HL-60 (cell line): ENCODE data around the gene GRIK2.

ENCODE experiments used
- POLR2AphosphoS5 ChIP-seq: IDR thresholded peaks from 2 replicates; pipeline ENCODE4 v1.6.1; 2012; ENCODE audit warnings: low read depth
- SPI1 ChIP-seq: IDR thresholded peaks from 2 replicates; pipeline ENCODE4 v1.6.1; 2012; ENCODE audit warnings: low read depth, mild to moderate bottlenecking, borderline replicate concordance
- TF ChIP-seq, protein P1 (sequence below): IDR thresholded peaks from one replicate; pipeline ENCODE4 v1.5.1; 2011; ENCODE audit warnings: low read length, control low read depth, inconsistent platforms; ENCODE audit not compliant: insufficient read depth
- TF ChIP-seq, protein P2 (sequence below): IDR thresholded peaks from 2 replicates; pipeline ENCODE4 v1.6.1; 2012; ENCODE audit warnings: low read depth; ENCODE audit not compliant: insufficient replicate concordance

DNA sequence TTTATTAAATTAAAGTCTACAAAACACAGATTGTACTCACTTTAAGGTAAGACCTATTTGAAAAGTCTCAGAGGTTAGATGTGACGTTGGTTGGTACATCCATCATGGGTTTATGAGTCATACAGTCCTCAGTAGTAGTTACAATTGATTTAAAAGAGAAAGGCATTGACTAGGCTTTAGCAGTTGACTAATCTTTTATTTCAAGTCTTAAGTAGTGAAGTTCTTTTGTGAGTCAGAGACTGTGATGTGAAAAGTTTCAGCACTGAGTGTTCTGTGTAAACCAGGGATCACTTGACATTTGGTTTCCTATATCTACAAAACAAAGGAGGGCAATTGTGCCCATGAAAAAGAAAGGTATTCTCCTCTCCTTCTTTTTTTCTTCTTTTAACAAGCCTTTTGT is 221.3 kb downstream of the GRIK2 start:
- TF ChIP-seq, protein P1, sequence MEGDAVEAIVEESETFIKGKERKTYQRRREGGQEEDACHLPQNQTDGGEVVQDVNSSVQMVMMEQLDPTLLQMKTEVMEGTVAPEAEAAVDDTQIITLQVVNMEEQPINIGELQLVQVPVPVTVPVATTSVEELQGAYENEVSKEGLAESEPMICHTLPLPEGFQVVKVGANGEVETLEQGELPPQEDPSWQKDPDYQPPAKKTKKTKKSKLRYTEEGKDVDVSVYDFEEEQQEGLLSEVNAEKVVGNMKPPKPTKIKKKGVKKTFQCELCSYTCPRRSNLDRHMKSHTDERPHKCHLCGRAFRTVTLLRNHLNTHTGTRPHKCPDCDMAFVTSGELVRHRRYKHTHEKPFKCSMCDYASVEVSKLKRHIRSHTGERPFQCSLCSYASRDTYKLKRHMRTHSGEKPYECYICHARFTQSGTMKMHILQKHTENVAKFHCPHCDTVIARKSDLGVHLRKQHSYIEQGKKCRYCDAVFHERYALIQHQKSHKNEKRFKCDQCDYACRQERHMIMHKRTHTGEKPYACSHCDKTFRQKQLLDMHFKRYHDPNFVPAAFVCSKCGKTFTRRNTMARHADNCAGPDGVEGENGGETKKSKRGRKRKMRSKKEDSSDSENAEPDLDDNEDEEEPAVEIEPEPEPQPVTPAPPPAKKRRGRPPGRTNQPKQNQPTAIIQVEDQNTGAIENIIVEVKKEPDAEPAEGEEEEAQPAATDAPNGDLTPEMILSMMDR, result no peak
- TF ChIP-seq POLR2AphosphoS5 (no peak), SPI1 (no peak)
- TF ChIP-seq, protein P2, sequence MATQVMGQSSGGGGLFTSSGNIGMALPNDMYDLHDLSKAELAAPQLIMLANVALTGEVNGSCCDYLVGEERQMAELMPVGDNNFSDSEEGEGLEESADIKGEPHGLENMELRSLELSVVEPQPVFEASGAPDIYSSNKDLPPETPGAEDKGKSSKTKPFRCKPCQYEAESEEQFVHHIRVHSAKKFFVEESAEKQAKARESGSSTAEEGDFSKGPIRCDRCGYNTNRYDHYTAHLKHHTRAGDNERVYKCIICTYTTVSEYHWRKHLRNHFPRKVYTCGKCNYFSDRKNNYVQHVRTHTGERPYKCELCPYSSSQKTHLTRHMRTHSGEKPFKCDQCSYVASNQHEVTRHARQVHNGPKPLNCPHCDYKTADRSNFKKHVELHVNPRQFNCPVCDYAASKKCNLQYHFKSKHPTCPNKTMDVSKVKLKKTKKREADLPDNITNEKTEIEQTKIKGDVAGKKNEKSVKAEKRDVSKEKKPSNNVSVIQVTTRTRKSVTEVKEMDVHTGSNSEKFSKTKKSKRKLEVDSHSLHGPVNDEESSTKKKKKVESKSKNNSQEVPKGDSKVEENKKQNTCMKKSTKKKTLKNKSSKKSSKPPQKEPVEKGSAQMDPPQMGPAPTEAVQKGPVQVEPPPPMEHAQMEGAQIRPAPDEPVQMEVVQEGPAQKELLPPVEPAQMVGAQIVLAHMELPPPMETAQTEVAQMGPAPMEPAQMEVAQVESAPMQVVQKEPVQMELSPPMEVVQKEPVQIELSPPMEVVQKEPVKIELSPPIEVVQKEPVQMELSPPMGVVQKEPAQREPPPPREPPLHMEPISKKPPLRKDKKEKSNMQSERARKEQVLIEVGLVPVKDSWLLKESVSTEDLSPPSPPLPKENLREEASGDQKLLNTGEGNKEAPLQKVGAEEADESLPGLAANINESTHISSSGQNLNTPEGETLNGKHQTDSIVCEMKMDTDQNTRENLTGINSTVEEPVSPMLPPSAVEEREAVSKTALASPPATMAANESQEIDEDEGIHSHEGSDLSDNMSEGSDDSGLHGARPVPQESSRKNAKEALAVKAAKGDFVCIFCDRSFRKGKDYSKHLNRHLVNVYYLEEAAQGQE, result no peak
